ENCODE results near the gene ACTC1.

- TF ChIP-seq CTCF (IDR thresholded peaks at IDR 0.05) (no peak), POLR2A (IDR thresholded peaks at IDR 0.05) (no peak)
These were observed 21.4 kb downstream of the ACTC1 start for GRCh38 chr15:34773917-34774316.
